ENCODE measurements around the gene FGF22. TPM values are rescaled to one million over a fixed set of nuclear protein-coding genes. Genes with fewer than 3 reads are reported as not detected.
"Not testable (repeated sequence)": the region's sequence is repeated elsewhere in the genome, so short reads cannot be mapped to it uniquely, and the experiment has no call there.

FGF22 gene
- total RNA-seq, 2 donors from 2014 or later = not detected

DNA sequence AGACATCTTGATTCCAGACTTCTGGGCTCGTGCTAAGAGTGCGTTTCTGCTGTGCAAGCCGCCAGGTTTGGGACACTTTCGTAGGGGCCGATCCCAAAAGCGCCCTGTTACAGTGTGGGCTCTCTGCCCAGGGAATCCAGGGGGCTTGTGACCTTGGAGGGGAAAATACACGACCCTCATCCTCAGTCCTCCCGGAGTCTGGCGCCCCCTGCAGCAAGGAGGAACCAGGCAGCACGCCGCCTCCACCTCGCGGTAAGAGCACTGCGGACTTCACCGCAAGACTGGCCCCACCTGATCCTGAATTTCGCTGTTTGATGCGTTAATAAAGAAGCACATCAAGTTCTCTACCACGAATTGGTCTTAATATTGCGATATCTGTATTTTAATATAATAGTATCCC, 11.5 kb upstream of the FGF22 start:
- Histone ChIP-seq H3K9ac (ENCODE audit: low read depth in 2 of 2, low read length in 2 of 2) (no peak overlapping the region), H3K27me3 (no peaks in the 10 kb centered on the region), H3K4me3 (no peak overlapping the region), H3K9me3 (no peaks in the 10 kb centered on the region), H3K36me3 (peaks cover 8% of the 10 kb centered on the region), H3K27ac (no peak overlapping the region), H3K4me1 (peaks cover 11% of the 10 kb centered on the region)
- TF ChIP-seq, protein P1, sequence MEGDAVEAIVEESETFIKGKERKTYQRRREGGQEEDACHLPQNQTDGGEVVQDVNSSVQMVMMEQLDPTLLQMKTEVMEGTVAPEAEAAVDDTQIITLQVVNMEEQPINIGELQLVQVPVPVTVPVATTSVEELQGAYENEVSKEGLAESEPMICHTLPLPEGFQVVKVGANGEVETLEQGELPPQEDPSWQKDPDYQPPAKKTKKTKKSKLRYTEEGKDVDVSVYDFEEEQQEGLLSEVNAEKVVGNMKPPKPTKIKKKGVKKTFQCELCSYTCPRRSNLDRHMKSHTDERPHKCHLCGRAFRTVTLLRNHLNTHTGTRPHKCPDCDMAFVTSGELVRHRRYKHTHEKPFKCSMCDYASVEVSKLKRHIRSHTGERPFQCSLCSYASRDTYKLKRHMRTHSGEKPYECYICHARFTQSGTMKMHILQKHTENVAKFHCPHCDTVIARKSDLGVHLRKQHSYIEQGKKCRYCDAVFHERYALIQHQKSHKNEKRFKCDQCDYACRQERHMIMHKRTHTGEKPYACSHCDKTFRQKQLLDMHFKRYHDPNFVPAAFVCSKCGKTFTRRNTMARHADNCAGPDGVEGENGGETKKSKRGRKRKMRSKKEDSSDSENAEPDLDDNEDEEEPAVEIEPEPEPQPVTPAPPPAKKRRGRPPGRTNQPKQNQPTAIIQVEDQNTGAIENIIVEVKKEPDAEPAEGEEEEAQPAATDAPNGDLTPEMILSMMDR (IDR thresholded peaks at IDR 0.05) = no peak
- DNase-seq = no peak
- intact Hi-C loops (cut with DNase I) = no loop called here

DNA sequence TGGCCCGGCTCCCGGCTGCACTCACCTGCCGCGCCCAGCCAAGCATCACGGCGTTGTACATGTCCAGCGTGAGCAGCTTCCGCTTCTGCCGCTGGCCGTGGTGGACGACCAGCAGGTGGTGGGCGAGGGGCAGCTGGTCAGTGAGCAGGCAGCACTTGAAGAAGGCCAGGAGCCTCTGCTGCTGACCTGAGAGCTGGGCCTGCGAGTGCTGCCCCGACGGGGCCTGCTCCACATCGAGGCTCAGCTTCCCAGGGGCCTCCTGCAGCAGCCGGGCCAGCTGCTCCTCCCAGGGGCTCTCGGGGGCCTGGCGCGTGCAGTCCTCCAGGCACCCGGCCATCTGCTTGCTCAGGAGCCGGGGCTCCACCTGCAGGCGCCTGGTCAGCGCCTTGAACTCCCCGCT, 10.2 kb upstream of the FGF22 start:
- H3K4me3 ChIP-seq; H3K27ac ChIP-seq; DNase-seq; H3K36me3 ChIP-seq; H3K9me3 ChIP-seq; H3K9ac ChIP-seq (ENCODE audit: low read depth in 2 of 2, low read length in 2 of 2); H3K27me3 ChIP-seq; intact Hi-C loops (cut with DNase I): not testable (repeated sequence)
- peaks cover 11% of the 10 kb centered on the region for H3K4me1 ChIP-seq

DNA sequence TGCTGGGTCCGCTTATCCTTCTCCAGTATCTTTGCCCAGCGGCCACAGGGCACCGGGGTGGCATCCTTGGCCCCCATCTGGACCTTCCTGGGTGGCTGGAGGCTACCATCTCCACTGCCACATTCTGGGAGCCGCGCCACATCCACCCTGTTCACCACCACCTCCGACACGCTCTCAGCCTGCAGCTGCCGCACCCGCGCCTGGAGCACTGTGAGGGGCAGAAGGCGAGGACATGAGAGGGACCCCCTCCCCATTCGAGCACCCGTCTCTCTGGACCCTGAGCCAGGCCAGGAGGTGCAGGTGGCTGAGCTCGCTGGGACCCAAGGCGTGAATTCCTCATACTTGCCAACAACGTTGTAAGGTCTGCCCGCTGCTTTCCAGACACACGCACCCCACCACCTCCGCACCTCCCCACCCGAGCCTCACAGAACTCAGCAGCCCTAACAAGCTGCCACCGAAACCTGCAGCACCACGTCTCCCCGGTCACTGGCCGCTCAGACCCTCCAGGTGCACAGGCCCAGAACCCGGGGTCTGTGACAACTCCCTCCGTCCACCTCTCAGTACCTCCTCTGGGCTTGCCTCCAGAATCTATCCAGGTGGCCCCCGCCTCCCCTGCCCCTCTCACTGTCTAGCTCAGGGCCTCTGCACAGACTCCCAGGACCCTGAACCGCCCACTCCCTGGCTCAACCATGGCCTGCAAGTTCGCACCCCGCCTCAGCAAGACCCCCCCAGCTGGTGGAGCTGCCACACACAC, 9.5 kb upstream of the FGF22 start:
- peaks cover 11% of the 10 kb centered on the region for H3K4me1 ChIP-seq
- no peak for DNase-seq
- no peak overlapping the region for H3K27ac ChIP-seq
- TF ChIP-seq, protein P1 (IDR thresholded peaks at IDR 0.05) = no peak
- peaks cover 2% of the 10 kb centered on the region for H3K36me3 ChIP-seq
- H3K27me3 ChIP-seq = no peaks in the 10 kb centered on the region
- no peaks in the 10 kb centered on the region for H3K9me3 ChIP-seq
- H3K9ac ChIP-seq (ENCODE audit: low read depth in 2 of 2, low read length in 2 of 2) = no peak overlapping the region
- intact Hi-C loops (cut with DNase I) = no loop called here
- no peak overlapping the region for H3K4me3 ChIP-seq

DNA sequence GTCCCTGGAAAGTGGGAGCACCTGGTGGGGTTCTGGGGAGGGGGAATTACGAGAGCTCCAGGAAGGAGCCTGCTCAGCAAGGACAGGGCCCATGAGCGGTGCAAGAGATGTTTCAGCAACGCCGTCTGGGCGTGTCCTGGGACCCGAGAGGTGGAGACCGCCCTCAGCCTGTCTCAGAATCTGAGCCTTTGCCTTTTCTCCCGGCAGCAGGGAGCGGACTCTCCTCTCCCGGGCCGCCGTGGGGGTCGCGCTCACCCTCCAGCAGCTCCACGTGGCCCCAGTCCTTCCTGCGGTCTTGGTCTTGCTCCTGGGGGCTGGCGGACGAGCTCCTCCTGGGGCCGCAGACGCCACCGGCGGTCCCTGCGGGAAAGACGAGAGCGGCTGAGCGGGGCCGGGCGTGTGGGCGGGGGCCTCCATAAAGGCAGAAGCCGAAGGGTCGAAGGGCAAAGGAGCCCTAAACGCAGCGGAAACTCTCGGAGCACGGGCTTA, 7.1 kb upstream of the FGF22 start:
- peak; percentile 77 for DNase-seq
- TF ChIP-seq, protein P1 (IDR thresholded peaks at IDR 0.05) = no peak
- no peaks in the 10 kb centered on the region for H3K9me3 ChIP-seq
- no peaks in the 10 kb centered on the region for H3K36me3 ChIP-seq
- intact Hi-C loops (cut with DNase I) = no loop called here
- no peaks in the 10 kb centered on the region for H3K27me3 ChIP-seq
- peaks cover 11% of the 10 kb centered on the region for H3K4me1 ChIP-seq
- peak overlapping the region; percentile 76 for H3K27ac ChIP-seq
- peak overlapping the region; percentile 98 for H3K4me3 ChIP-seq
- H3K9ac ChIP-seq (ENCODE audit: low read depth in 2 of 2, low read length in 2 of 2) = peak overlapping the region; percentile 91 to 92

DNA sequence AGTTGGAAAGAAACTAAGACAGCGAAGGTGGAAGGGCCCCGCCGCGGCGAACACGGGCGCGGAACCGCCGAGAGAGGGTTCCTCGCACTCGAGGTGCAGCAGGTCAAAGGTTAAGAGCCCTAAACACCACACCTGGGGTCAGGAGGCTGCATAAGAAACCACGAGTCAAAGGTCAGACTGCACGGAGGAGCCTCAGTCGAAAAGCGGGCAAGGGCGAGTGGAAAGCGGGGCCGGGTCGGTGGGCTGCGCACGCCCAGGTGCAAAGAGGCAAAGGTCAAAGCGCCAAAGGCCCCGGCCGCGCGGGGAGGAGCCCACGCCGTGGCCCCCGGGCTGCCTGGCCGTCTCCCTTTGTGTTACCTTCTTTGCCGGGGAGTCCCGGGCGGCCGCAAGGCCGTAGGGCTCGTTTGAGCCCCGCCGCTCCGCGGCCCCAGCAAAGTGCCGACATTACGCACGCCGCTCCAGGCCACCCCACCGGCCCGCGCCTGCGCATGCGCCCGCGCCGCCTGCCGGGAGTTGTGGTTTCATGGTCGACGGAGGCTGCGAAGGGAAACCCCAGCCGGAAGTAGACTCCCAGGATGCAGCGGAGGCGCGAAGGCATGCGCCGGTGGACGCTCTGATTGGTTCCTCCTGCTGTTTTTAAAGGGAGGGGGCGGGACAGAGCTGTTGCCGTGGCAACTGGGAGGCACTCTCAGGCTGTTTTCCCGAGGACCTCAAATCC, 6.5 kb upstream of the FGF22 start, which contains the start of gene POLRMT:
Gene POLRMT, minus strand, starts transcription at position 470 of the 718 bp plus-strand sequence. Its CDS starts 25 bp downstream, at position 445.
- intact Hi-C loops (cut with DNase I) = no loop called here

More for the DNA sequence above, 6.5 kb upstream of the FGF22 start, which contains the start of gene POLRMT:
- Histone ChIP-seq H3K9ac (ENCODE audit: low read depth in 2 of 2, low read length in 2 of 2) (peak within 1 kb of the TSS; percentile 91 to 92), H3K36me3 (no peaks in the 10 kb centered on the region), H3K4me1 (peaks cover 11% of the 10 kb centered on the region), H3K27ac (peak within 1 kb of the TSS; percentile 76), H3K4me3 (peak within 1 kb of the TSS; percentile 98), H3K9me3 (no peaks in the 10 kb centered on the region), H3K27me3 (no peaks in the 10 kb centered on the region)
- peak; percentile 99 for DNase-seq
- TF ChIP-seq, protein P1 (IDR thresholded peaks at IDR 0.05) = no peak

Data from colonic mucosa (tissue), 4 donors.